Right atrium auricular region (tissue), 2 donors: ENCODE results near the gene PLA2G2D. TPM values are rescaled to one million over a fixed set of nuclear protein-coding genes. Genes with fewer than 3 reads are reported as not detected.

Source experiments
- DNase-seq: peaks from one replicate; pipeline ENCODE4 v3.0.0-alpha.2; 2019; ENCODE audit warnings: low spot score
- H3K27ac ChIP-seq, 2 donors: fragments of 200-600 bp; sonication (generic); 1 replicate in 1 of 2; 2 replicates in 1 of 2; pipeline ENCODE4 v1.5.1; 2016 to 2019
- H3K27me3 ChIP-seq, 2 donors: fragments of 200-600 bp; sonication (generic); one replicate each; pipeline versions ENCODE4 v1.5.1 to v1.6.0; 2017 to 2019
- H3K36me3 ChIP-seq: fragments of 200-600 bp; sonication (generic); one replicate; pipeline ENCODE4 v1.5.1; 2016
- H3K4me1 ChIP-seq, 2 donors: fragments of 200-600 bp; sonication (generic); one replicate each; pipeline versions ENCODE4 v1.5.1 to v1.6.0; 2017 to 2019
- H3K4me3 ChIP-seq, 2 donors: fragments of 200-600 bp; sonication (generic); 1 replicate in 1 of 2; 2 replicates in 1 of 2; pipeline ENCODE4 v1.5.1; 2017 to 2019; ENCODE audit warnings: mild to moderate bottlenecking in 1 of 2, moderate library complexity in 1 of 2
- H3K9me3 ChIP-seq, 2 donors: fragments of 200-600 bp; sonication (generic); one replicate each; pipeline ENCODE4 v1.5.1; 2019
- total RNA-seq, 2 donors: library from RNA; depleted of rRNA; stranded (reverse); fragments of >200 nt; gene quantifications; one replicate each; pipeline ENCODE4 v1.1.0, GENCODE V29; 2016
- TF ChIP-seq, protein P1 (sequence below), 2 donors: fragments of 200-600 bp; sonication (generic); IDR thresholded peaks; one replicate each; pipeline ENCODE4 v1.5.1; 2019; ENCODE audit warnings: antibody characterized with exemption in 2 of 2

PLA2G2D gene
- total RNA-seq, 2 donors from 2014 or later, result not detected

DNA sequence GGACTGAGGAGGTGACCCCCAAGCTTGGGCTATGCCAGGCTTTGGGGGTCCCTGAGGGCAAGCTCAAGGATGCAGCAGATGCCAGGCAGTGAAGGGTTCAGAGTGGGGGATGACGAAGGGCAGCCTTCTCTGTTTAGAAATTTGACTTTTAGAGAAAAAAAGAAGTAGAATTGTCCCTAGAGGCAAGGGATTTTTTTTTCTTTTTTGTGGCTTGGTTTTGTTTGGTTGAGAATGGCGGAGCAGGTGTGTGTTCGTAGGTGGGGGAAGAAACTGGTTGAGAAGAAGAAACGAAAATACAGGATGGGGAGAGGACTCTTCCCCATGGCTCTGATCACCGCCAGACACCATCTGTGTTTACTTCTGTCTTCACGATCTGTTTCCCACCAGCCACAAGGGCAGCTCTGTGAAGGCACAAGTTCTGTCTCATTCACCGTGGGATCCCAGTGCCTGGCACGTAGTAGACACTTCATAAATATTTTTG is 41.1 kb downstream of the PLA2G2D start:
- Histone ChIP-seq H3K27ac (peak overlapping the region in 1 of 2 donors; percentile 16), H3K4me3 (no peak overlapping the region), H3K27me3 (no peaks in the 10 kb centered on the region), H3K4me1 (peaks cover 3 to 81% of the 10 kb centered on the region in 2 donors), H3K9me3 (no peaks in the 10 kb centered on the region), H3K36me3 (peaks cover 39% of the 10 kb centered on the region)
- TF ChIP-seq, protein P1, sequence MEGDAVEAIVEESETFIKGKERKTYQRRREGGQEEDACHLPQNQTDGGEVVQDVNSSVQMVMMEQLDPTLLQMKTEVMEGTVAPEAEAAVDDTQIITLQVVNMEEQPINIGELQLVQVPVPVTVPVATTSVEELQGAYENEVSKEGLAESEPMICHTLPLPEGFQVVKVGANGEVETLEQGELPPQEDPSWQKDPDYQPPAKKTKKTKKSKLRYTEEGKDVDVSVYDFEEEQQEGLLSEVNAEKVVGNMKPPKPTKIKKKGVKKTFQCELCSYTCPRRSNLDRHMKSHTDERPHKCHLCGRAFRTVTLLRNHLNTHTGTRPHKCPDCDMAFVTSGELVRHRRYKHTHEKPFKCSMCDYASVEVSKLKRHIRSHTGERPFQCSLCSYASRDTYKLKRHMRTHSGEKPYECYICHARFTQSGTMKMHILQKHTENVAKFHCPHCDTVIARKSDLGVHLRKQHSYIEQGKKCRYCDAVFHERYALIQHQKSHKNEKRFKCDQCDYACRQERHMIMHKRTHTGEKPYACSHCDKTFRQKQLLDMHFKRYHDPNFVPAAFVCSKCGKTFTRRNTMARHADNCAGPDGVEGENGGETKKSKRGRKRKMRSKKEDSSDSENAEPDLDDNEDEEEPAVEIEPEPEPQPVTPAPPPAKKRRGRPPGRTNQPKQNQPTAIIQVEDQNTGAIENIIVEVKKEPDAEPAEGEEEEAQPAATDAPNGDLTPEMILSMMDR (IDR thresholded peaks at IDR 0.05), result no peak
- no peak for DNase-seq

DNA sequence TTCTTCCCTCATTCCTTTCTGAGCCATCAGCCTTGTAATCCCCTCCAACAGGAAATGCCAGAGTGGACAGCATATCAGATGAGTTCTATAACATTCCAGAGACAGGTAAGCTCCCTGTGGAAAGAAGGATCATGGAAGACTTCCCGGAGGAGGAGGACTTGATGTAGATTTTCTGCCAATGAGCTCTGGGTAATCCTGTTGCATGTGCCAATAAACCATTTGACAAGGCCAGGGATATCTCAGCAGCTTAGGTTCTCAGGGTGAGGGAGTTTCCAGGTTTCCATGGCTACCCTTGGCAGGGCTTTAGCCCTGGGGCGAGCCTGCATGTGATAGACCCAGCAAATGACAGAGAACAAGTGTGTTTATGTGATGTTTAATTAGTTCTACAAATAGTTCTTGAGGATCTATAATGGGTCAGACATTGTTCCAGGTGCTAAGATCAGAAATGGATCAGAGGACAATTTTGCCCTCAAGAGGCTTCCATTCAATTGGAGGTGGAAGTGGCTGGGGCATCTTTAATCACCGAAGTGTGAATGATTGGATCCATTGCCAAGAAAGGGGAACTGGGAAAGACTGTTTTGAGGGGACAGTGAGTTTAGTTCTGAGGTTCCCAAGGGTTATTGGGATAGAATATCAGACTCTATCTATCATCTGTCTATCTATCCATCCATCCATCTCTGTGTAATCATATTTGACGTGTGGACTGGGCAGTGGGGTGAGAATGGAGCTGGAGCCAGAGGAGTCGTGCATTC is 42.5 kb downstream of the PLA2G2D start:
- no peaks in the 10 kb centered on the region for H3K27me3 ChIP-seq
- peak; percentile 38 for DNase-seq
- H3K9me3 ChIP-seq, result no peaks in the 10 kb centered on the region
- peak overlapping the region in 1 of 2 donors; percentile 7 for H3K27ac ChIP-seq
- peaks cover 3 to 82% of the 10 kb centered on the region in 2 donors for H3K4me1 ChIP-seq
- no peak overlapping the region for H3K4me3 ChIP-seq
- peaks cover 36% of the 10 kb centered on the region for H3K36me3 ChIP-seq
- TF ChIP-seq, protein P1 (IDR thresholded peaks at IDR 0.05), result no peak

DNA sequence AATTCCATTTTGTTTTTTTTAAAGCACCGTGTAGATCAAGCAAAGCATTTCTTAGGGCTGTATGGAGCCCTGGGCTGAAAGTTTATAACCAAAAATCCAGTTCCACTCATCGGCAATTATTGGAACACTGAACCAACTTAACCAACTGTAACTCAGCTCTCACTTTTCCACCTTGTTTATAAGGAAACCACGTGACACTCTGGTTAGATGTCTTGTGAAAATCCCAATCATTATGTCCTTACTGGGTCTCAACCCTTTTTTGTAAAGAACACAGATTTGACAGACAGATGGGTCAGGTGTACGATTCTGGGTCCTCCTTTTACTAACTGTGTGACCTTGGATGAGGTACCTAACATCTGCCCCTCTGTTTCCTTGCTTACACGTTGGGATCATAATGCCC is 43.1 kb downstream of the PLA2G2D start:
- H3K27ac ChIP-seq, result no peak overlapping the region
- H3K4me1 ChIP-seq, result peaks cover 3 to 81% of the 10 kb centered on the region in 2 donors
- H3K27me3 ChIP-seq, result no peaks in the 10 kb centered on the region
- TF ChIP-seq, protein P1 (IDR thresholded peaks at IDR 0.05), result no peak
- H3K4me3 ChIP-seq, result no peak overlapping the region
- H3K36me3 ChIP-seq, result peaks cover 33% of the 10 kb centered on the region
- no peaks in the 10 kb centered on the region for H3K9me3 ChIP-seq
- no peak for DNase-seq

DNA sequence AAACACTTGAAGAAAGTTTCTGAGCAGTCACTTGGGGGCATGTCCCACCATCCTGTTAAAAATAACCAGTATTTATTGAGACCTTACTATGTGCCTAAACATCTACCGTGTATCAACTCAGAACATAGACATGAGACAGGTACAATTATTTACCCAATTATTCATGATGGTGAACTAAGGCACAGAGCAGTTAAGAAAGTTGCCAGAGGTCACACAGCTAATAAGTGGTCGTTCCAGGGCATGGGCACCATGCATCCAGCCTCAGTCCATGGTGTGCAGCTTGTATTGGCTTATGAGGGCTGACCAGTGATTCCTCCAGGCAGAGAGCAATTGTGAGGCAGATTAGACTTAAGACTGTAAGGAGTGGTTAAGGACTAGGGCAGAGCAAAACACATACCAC is 44.0 kb downstream of the PLA2G2D start:
- DNase-seq, result peak; percentile 43
- no peaks in the 10 kb centered on the region for H3K27me3 ChIP-seq
- no peaks in the 10 kb centered on the region for H3K9me3 ChIP-seq
- peaks cover 3 to 74% of the 10 kb centered on the region in 2 donors for H3K4me1 ChIP-seq
- TF ChIP-seq, protein P1 (IDR thresholded peaks at IDR 0.05), result no peak
- peak overlapping the region in 1 of 2 donors; percentile 91 for H3K27ac ChIP-seq
- peaks cover 32% of the 10 kb centered on the region for H3K36me3 ChIP-seq
- no peak overlapping the region for H3K4me3 ChIP-seq

DNA sequence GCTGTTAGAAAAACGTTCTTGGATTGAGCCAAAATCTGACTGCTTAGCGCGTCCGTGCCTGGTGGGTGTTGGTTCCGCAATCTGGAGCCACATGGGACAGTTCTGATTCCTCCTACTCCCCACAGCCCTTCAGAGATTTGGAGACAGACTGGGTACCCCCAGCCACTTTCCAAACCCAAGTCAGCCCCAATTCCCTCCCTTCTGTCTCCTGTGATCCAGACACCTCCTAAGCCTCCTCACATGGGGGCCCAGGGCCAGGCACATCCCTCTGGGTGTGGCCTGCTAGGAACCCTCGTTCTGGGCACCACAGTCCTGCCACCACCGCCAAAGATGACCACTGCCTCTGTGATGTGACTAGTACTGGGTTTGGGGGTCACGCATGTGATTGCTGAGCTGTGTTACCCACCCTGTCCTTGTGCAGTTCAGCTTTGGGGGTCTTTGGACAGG is 44.6 kb downstream of the PLA2G2D start:
- Histone ChIP-seq H3K27ac (peak overlapping the region; percentile 88 to 91), H3K27me3 (no peaks in the 10 kb centered on the region), H3K9me3 (no peaks in the 10 kb centered on the region), H3K4me1 (peaks cover 3 to 74% of the 10 kb centered on the region in 2 donors), H3K36me3 (peaks cover 32% of the 10 kb centered on the region), H3K4me3 (no peak overlapping the region)
- peak; percentile 64 for DNase-seq
- TF ChIP-seq, protein P1 (IDR thresholded peaks at IDR 0.05), result no peak
